Right lobe of liver (tissue), 6 donors: ENCODE results near the gene ZFX. TPM values are rescaled to one million over a fixed set of nuclear protein-coding genes. Genes with fewer than 3 reads are reported as not detected.

Experiments used
- ATAC-seq, 4 donors: fragments of 200-7000 bp; cut with Tn5 transposase; one replicate each; pipeline ENCODE4 v1.9.1; 2020; ENCODE audit warnings: mild to moderate bottlenecking in 4 of 4, moderate library complexity in 4 of 4
- DNase-seq, 3 donors: peaks; one replicate each; pipeline ENCODE4 v3.0.0-alpha.2; 2020
- H3K27ac ChIP-seq, 3 donors: fragments of 200-600 bp; one replicate each; pipeline ENCODE4 v1.8.0; 2022
- H3K27me3 ChIP-seq, 2 donors: fragments of 200-600 bp; one replicate each; pipeline ENCODE4 v1.8.0; 2022
- H3K36me3 ChIP-seq, 4 donors: fragments of 200-600 bp; sonication (generic) in 1 of 4; one replicate each; pipeline versions ENCODE4 v1.5.1 to v1.8.0; 2017 to 2022; ENCODE audit warnings: control low read depth in 1 of 4
- H3K4me1 ChIP-seq, 4 donors: fragments of 200-600 bp; sonication (generic) in 1 of 4; one replicate each; pipeline versions ENCODE4 v1.5.1 to v1.8.0; 2017 to 2022; ENCODE audit warnings: control low read depth in 1 of 4
- H3K4me3 ChIP-seq, 3 donors: fragments of 200-600 bp; one replicate each; pipeline ENCODE4 v1.8.0; 2022
- H3K9me3 ChIP-seq, 4 donors: fragments of 200-600 bp; sonication (generic) in 1 of 4; one replicate each; pipeline versions ENCODE4 v1.5.1 to v1.8.0; 2017 to 2022; ENCODE audit warnings: control low read depth in 1 of 4
- POLR2A ChIP-seq: fragments of 450-650 bp; IDR thresholded peaks from one replicate; pipeline ENCODE4 v1.6.1; 2017; ENCODE audit warnings: antibody characterized with exemption, mild to moderate bottlenecking
- WGBS: methylation state at CpG from one replicate; pipeline ENCODE4 v1.1.6; 2018; ENCODE audit warnings: low coverage, low lambda C conversion rate; ENCODE audit not compliant: insufficient coverage; ENCODE audit errors: missing lambda C conversion rate; 5-methylcytosine and 5-hydroxymethylcytosine counted together
- intact Hi-C, 2 donors: fragments of 100-400 bp; cut with DNase I; formaldehyde crosslinking; loops; one replicate each; pipeline versions ENCODE4 v1.11.2 to v1.14.1; 2022
- total RNA-seq, 6 experiments: library from RNA; depleted of rRNA in 2 of 6; stranded (reverse); fragments of >200 nt in 2 of 6; fragmentation: NEBNext Ultra II Directional in 3 of 6; extraction: Animal tissue kit (Norgen Biotek cat#: 25700) in 3 of 6; gene quantifications; one replicate each; pipeline versions ENCODE4 v1.1.0 to v1.2.4, GENCODE V29; 2016 to 2023
- TF ChIP-seq, protein P1 (sequence below), 4 donors: fragments of 200-600 bp in 3 of 4; fragments of 450-650 bp in 1 of 4; IDR thresholded peaks; one replicate each; pipeline versions ENCODE4 v1.5.1 to v1.8.0; 2016 to 2022; ENCODE audit warnings: antibody characterized with exemption in 4 of 4, mild to moderate bottlenecking in 2 of 4
- donor health status: DM: no; HTN: yes; CAD: no.
- donor health status: DM: no; HTN: no; CAD: no.
- donor health status: DM: no; HTN: no; CAD: no.
- donor health status: DM: no; HTN: yes; CAD: no.
- donor health status: DM: no; HTN: yes; CAD: no.

ZFX gene
- total RNA-seq, 6 experiments from 2014 or later, result 16.4 to 31.7 (median 23.5) TPM

DNA sequence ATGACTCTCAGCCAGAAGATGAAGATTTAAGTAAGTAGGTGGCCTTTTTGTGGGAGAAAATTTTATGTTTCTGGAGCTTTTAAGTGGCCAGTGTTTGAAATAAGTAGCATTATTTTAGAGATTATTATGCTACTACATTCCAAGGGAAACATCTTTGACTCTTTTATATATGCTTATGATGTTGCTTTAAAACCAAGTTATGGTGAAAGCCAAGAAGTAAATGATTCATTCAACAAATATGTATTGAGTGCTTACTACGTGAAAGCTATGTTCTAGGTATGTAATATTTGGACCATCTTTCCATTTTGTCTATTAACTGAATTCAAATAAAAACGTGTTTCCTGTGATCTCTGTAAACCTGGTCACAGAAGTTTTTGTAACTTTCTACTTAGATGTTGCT lies 58.3 kb downstream of the ZFX start:
- DNase-seq, result no peak
- H3K4me1 ChIP-seq, result peaks cover 0 to 22% (median 3%) of the 10 kb centered on the region in 4 donors
- intact Hi-C loops, result no loop called here
- no peaks in the 10 kb centered on the region for H3K27me3 ChIP-seq
- no peak for ATAC-seq
- peaks cover 5 to 57% (median 29%) of the 10 kb centered on the region in 4 donors for H3K36me3 ChIP-seq
- H3K9me3 ChIP-seq, result no peaks in the 10 kb centered on the region
- H3K4me3 ChIP-seq, result no peak overlapping the region
- no peak overlapping the region for H3K27ac ChIP-seq
- TF ChIP-seq POLR2A, result no peak
- TF ChIP-seq, protein P1, sequence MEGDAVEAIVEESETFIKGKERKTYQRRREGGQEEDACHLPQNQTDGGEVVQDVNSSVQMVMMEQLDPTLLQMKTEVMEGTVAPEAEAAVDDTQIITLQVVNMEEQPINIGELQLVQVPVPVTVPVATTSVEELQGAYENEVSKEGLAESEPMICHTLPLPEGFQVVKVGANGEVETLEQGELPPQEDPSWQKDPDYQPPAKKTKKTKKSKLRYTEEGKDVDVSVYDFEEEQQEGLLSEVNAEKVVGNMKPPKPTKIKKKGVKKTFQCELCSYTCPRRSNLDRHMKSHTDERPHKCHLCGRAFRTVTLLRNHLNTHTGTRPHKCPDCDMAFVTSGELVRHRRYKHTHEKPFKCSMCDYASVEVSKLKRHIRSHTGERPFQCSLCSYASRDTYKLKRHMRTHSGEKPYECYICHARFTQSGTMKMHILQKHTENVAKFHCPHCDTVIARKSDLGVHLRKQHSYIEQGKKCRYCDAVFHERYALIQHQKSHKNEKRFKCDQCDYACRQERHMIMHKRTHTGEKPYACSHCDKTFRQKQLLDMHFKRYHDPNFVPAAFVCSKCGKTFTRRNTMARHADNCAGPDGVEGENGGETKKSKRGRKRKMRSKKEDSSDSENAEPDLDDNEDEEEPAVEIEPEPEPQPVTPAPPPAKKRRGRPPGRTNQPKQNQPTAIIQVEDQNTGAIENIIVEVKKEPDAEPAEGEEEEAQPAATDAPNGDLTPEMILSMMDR (IDR thresholded peaks at IDR 0.05), result no peak
- WGBS, result 55% methylated on average over 2 of the region's 2 CpGs

DNA sequence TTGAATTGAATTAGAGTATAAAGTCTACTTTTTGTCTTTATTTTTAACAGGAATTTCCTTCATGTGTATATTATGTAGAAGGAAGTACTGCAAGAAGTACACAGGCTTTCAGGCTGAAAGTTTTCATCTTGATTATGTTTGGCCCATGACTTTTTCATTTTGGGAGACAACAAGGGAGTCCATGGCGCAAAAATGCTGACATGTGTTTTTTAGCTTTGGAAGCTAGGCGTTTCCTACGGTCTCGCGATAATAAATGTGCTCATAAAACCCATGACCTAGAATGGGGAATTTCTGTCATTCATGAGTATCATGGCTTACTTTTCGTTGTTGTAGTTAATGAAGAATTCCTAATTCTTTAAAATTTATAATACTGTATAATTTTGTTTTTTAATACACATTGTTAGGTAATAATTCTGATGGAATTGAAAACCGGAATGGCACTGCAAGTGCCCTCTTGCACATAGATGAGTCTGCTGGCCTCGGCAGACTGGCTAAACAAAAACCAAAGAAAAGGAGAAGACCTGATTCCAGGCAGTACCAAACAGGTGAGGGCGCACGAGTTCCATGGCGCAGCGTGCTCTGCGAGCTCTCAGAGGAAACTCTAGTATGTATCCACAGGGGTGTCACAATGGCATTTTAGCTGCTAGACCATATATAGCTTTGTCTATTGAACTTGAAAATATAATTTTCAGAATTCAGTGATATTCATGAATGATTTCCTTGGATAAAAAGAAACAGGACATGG lies 59.1 kb downstream of the ZFX start:
- Histone ChIP-seq H3K27ac (no peak overlapping the region), H3K4me3 (no peak overlapping the region), H3K4me1 (peaks cover 0 to 16% (median 1%) of the 10 kb centered on the region in 4 donors), H3K27me3 (no peaks in the 10 kb centered on the region), H3K9me3 (no peaks in the 10 kb centered on the region), H3K36me3 (peaks cover 5 to 57% (median 29%) of the 10 kb centered on the region in 4 donors)
- intact Hi-C loops, result no loop called here
- TF ChIP-seq POLR2A, result no peak
- TF ChIP-seq, protein P1 (IDR thresholded peaks at IDR 0.05), result no peak
- 95% methylated on average over 13 of the region's 13 CpGs for WGBS
- no peak for DNase-seq
- no peak for ATAC-seq

- intact Hi-C loops, result no loop called here
- H3K9me3 ChIP-seq, result no peaks in the 10 kb centered on the region
- peaks cover 5 to 57% (median 29%) of the 10 kb centered on the region in 4 donors for H3K36me3 ChIP-seq
- DNase-seq, result no peak
- H3K27ac ChIP-seq, result no peak overlapping the region
- no peak overlapping the region for H3K4me3 ChIP-seq
- peaks cover 0 to under 1% (median 0%) of the 10 kb centered on the region in 4 donors for H3K4me1 ChIP-seq
- TF ChIP-seq POLR2A, result no peak
- TF ChIP-seq, protein P1 (IDR thresholded peaks at IDR 0.05), result no peak
- 61% methylated on average over 5 of the region's 6 CpGs for WGBS
- peak in 3 of 4 donors; percentile 10 to 42 (median 36) for ATAC-seq
- no peaks in the 10 kb centered on the region for H3K27me3 ChIP-seq
Measured at GRCh38 chrX:24210190-24210589, 60.7 kb downstream of the ZFX start.

DNA sequence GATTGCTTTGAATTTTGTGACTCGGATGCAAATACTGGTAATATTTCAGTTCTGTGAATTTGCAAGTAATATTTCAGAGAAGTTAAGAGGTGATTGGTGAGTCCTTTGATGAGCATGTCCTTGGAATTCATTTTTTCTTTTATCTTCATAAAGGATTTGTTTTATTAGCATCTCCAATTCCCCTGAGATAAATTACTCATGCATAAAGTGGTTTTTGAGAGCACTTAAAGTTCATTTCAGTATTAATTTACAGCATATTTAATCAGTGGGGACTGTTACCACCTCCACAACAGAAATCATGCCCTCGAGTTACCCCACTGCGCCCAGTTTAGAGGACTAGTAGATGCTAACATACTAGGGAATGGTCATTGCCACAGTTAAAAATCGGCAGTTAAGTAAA lies 65.0 kb downstream of the ZFX start:
- ATAC-seq, result no peak
- intact Hi-C loops, result no loop called here
- 82% methylated on average over 4 of the region's 4 CpGs for WGBS
- Histone ChIP-seq H3K9me3 (no peaks in the 10 kb centered on the region), H3K27me3 (no peaks in the 10 kb centered on the region), H3K36me3 (peaks cover 5 to 32% (median 17%) of the 10 kb centered on the region in 4 donors), H3K4me1 (no peaks in the 10 kb centered on the region), H3K27ac (no peak overlapping the region), H3K4me3 (no peak overlapping the region)
- TF ChIP-seq, protein P1 (IDR thresholded peaks at IDR 0.05), result no peak
- no peak for TF ChIP-seq POLR2A
- DNase-seq, result no peak
